Measurements from ENCODE around the gene TBCC.
A peak's percentile ranks its signal among the peaks of the same experiment; 100 is the strongest.
"Not testable (repeated sequence)": the region's sequence is repeated elsewhere in the genome, so short reads cannot be mapped to it uniquely, and the experiment has no call there.

The TBCC gene

DNA sequence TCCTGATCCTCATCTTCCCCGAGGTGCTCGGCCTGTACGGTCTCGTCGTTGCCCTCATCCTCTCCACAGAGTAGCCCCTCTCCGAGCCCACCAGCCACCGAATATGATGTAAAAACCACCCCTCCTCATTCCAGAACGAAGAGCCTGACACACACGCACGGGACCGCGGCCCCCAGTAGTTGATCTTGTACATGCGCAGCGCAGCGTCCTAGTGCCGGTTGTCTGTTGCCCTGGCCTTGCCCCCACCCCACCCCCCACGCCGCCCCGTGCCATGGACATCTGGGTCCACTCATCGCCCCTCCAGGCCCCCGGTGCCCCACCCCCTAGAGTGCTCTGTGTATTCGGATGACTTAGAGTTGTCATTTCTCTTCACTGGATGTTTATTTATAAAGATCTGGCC is 18.3 kb downstream of the TBCC start:
- no peak for DNase-seq

DNA sequence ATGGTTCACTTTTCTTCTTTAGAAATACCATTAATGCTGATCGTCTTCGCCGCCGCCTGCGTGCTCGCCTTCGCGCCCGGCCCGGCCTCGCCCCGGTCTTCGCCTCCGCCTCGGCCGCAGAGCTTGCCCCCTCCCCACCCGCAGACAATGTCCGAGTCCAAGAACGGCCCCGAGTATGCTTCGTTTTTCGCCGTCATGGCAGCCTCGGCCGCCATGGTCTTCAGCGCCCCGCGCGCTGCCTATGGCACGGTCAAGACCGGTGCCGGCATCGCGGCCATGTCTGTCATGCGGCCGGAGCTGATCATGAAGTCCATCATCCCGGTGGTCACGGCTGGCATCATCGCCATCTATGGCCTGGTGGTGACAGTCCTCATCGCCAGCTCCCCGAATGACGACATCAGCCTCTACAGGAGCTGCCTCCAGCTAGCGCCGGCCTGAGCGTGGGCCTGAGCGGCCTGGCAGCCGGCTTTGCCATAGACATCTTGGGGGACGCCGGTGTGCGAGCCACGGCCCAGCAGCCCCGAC is 18.8 kb downstream of the TBCC start:
- peak; percentile 64 for DNase-seq

DNA sequence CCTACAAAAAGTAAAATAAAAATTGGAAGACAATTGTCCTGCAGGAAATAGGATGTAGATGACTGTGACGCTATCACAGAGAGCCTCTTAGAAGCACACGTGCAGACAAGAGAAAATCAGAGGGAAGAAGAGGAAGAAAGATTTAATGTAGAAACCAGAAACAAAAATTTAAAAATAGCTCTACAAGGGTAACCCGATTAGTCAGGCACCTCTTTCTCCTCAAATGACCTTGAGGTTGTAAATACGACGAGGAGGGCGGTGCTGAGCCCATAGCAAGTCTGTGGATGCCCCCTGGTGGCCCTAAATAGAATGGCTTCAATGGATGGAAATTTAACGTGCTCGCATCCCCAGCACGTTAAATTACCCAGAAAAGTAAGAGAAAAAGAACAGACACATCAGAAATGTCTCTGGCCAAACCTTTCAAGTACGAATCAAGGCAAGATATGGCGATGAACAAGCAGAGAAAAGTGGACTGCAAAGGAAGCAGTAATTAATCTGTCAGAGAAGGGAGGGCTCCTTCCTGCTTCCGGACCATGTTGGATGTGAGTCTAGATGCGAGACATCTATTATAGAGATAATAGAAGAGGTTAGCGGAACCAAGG is 19.3 kb downstream of the TBCC start:
- peak; percentile 72 for DNase-seq

DNA sequence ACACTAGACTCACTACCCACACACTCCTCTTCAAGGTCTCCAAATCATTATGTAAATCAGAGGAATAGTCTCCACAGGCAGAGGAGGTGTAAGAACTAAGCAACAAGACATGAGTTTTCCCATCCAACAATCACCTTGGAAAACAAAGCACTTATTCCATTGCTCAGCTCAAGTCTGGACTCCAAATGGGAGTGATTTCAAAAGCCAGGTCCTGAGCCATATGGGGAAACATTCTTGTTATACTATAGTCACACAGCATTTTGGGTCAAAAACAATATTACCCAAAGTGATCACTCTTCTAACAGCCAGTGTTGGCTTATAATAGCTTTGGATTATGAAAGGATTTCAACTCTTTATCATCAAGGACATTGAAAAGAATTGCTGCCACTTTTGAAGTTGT is 19.9 kb downstream of the TBCC start:
- no peak for DNase-seq

DNA sequence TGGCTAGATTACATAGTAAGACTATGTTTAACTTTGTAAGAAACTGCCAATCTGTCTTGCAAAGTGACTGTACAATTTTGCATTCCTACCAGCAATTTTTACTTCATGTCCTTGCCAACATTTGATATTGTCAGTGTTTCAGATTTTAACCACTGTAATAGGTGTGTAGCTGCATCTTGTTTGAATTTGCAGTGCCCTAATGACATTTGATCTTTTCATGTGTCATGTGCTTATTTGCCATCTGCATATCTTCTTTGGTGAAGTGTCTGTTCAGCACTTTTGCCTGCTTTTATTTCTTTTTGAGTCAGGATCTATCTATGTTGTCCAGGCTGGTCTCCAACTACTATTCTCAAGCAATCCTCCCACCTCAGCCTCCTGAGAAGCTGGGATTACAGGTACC is 21.1 kb downstream of the TBCC start:
- DNase-seq, result no peak

DNA sequence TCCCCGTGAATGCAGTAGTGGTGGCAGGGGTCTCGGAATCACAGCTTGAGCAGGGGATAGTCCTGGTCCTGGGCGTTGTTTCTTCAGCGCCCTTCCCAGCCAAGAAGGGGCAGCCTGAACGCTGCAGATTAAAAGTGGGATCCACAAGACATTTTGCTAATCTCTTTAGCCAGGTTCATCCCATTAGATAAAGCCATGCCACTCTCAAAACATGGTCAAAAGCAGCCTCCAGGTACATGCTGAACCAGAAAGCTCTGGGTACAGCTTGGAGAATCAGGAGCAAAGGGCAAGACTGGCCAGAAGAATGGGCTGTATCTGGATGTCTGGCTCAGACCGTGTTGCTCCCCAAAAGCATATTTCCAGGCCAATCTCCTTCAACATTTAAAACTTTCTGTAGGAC is 23.4 kb downstream of the TBCC start, which contains the start of gene PRPH2:
Gene PRPH2 (minus strand): TSS at position 101 of the 400 bp plus-strand sequence. CDS start 263 bp downstream, outside the sequence.
- DNase-seq, result no peak

DNA sequence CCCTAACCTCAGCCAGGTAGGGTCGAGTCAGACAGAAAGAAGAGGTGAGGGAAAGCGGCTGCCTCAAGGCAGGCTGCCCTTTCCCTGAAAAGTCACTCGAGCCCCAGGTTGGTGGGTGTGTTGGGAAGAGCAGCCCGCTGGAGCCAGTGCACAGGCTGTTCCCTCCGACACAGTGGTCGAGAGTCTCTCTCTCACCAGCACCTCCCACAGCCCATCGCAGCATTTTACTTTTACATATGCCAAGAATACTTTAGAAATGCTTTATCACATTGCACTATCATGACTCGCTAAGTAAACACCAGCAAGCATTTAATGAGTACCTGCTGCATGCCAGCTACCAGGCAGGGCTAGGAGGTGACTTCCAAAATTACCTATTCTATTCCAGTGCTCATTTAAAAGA is 25.2 kb downstream of the TBCC start:
- no peak for DNase-seq

DNA sequence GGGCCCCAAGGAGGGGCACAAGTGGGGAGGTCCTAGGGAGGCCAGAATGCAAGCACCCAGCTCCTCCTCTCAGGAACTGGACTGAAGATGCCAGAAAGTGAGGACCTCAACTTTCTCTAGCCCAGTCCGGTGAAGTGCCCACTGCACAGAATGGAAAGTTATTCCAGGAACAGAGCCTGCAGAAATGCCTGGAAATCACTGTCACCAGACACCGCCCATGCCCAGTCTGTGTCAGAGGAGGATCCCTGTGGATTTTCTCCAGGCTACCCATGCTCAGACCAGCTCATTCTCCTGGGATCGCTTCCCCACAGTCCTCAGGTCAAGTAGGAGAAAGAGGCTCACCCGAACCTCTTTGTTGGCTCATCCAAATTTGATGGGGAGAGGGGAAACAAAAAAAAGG is 30.0 kb downstream of the TBCC start:
- no peak for DNase-seq

DNA sequence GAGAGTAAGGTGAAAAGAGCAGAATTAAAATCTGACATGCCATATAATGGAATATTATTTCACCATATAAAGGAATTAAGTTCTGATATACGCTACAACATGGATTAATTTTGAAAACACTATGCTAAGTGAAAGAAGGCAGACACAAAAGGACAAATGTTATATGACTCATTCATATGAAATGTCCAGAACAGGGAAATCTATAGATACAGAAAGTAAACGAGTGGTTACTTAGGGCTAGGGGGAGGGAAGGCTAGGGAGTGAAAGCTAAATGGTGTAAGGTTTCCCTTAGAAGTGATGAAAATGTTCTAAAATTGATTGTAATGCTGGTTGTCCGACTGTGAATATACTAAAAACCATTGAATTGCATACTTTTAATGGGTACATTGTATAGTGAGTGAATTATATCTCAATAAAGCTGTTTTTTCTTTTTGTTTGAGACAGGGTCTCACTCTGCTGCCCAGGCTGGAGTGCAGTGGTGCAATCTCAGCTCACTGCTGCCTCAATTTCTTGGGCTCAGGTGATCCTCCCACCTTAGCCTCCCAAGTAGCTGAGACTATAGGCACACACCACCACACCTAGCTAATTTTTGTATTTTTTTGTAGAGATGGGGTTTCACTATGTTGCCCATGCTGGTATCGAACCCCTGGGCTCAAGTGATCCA is 31.7 kb downstream of the TBCC start:
- no peak for DNase-seq

DNA sequence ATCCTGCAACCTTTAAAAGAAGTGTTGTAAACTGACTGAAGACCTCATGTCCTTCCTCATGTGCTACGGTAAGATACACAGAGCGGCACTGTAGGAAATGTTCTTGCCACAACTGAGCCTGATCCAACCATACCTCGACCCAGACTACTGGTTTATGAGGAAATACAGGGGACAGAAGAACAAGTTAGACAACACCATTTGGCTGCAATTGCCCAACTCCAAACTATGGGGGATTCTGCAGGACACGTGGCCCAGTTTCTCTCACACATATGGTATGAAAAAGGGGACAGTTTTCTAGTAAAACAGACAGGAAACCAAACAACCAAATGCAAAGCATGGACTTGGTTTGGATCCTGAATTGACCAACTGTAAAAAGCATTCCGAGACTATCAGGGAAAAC is 34.0 kb downstream of the TBCC start:
- DNase-seq, result no peak

DNA sequence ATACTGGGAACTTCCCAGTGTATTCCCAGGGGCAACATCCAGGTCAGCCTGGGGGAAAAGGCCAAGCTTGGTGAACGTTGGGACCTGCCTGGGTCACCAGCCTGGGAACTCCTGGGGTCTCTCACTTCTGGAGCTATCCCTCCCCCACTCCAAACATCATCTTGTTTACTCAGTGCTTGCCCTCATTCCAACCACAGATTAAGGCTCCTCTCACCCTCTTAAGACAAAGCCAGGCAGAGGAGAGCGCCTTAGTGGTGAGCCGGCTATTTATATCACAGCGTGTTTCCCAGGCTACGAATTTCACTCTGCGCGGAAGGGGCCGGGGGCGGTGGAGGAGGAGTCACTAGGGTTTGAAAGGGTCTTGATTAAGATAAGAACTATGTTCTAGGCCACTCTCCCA is 35.6 kb downstream of the TBCC start:
- no peak for DNase-seq

DNA sequence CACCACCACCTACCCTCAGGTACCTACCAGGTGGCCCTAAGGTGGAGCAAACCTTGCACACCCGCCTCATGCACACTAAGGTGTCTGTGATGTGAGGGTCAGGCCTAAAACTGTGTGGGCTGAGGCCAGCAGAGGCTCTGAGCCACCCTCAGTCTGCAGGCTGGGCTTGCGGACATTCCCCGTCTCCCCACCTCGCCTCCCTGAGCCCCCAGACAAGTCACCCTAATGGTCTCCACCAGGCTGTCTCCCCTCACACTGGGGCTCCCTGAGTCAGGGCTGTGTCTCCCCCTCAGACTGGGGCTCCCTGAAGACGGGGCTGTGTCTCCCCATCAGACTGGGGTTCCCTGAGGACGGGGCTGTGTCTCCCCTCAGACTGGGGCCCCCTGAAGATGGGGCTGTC is 36.0 kb downstream of the TBCC start:
- no peak for DNase-seq

DNA sequence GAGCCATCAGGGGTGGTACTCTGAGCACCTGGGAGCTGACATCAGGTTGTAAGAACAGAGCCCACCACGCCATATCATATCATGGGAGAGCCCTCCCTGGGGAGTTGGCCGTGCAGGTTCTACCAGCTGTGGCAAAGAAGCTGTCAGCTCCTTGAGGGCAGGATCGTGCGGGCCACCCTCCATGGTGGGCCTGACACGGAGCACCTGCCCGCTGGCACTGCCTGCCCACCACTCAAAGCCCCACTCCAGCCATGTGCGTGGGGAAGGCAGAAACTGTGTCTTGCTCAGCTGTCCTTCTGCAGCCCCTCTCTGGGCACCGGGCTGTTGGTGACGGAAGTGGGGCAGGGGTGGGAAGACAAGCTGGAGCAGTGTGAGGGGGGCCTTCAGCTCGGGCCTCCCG is 37.8 kb downstream of the TBCC start:
- no peak for DNase-seq

DNA sequence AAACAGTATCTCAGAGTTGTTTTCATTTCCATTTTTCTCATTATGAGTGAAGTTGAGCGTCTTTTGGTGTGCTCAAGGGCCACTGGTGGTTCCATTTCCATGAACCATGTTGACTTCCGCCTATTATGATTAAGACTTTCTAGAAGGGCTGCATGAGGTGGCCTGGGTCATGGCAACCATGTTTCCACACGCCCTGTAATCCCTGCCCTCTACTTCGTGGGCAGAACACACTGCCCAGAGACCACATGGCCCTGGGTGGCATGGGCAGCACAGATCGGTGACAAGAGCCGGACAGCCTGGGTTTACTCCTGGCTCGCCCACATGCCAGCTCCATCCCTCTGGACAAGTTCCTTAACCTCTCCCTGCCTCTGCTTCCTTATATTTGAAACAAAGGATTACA is 38.3 kb downstream of the TBCC start:
- DNase-seq, result no peak

DNA sequence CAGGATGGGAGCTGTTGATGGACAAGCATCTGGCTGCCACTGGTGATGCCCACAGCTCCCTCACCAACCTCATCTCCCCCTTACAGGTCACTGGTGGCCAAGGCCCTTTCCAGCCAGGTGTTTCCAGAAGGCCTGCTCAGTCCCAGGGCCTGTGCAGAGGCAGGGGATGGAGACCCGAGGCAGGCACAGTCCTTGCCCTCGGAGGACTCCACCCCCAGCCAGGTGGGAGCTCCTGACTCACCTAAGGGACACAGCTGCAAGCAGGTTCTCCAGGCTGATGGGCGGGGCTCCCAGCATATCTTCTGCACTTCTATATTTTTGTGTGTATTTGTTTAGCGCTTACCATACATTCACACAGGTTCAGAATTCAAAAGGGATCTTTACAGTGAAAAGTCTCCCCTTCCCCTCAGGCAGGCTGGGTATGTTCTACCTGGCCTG is 40.9 kb downstream of the TBCC start:
- no peak for DNase-seq

DNA sequence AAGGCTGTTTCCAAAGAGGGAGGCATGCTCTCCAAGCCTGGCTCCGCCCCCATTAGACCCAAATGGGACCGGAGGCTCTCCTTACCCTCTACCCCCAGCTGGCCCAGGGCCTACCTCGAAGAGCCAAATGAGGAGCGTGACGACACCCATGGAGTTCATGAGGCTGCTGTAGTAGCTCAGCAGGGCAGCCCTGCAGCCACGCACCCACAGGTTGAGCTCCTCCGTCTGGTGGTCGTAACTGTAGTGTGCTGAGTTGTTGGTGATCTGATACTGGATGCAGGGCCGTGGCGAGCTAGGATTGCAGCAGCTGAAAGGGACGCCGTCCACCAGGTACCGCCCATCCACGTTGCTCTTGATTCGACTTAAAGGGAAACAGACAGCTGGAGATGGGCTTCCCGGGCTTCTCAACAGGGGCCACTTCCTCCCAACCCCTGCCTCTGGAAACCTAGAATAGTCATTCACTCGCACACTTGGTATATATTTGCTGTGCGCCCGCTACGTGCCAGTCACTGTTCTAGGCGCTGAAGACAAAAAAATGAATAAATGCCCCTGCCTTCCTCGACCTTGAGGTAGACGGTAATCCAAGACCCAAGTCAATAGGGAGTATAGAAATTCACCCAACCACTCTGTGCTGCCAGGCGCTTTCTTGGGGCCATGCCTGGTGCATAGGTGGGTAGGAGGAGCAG is 41.5 kb downstream of the TBCC start:
- DNase-seq, result no peak

DNA sequence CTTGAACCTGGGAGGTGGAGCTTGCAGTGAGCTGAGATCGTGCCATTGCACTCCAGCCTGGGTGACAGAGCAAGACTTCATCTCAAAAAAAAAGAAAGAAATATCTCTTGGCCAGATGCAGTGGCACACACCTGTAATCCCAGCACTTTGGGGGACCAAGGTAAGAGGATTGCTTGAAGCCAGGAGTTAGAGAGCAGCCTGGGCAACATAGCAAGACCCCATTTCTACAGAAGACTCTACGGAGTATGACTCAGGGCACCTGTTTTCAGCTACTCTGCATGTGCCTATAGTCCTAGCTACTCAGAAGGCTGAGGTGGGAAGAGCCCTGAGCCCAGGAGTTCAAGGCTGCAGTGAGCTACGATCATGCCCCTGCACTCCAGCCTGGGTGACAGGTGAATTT is 43.1 kb downstream of the TBCC start:
- DNase-seq, result not testable (repeated sequence)

DNA sequence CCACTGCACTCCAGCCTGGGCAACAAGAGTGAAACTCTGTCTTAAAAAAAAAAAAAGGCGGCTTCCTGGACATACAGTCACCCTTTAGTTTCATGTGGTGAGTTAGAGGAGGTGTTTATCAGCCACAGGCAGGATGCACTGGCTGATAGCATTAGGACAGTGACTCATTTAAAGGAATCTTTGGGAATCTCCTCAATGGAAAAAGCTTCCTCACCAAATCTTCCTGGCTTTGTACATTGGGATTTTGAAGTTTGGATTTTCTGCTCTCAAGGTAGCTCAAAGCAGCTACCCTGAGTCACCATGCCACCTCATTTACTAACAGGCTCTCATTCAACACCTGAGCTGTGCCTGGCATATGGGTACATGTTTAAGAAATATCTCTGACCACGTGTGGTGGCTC is 43.7 kb downstream of the TBCC start:
- DNase-seq, result no peak

DNA sequence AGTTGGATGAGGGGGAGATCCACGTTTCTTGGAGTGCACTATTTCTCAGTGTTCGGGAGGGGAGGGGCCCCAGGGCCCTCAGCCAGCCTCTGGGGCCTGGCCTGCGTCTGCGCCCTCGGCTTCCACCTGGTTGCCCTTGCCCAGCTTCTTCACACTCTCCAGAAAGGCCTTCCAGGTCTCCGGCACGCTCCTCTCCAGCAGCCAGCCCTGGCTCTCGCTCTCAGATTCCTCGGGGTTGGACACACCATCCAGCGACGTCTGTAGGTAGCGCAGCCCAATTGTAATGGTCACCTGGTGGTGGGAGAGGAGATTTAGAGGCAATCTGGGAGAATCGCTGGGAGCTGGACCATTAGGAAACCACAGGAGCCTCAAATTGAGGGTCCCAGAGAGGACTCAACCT is 47.7 kb downstream of the TBCC start:
- DNase-seq, result no peak

DNA sequence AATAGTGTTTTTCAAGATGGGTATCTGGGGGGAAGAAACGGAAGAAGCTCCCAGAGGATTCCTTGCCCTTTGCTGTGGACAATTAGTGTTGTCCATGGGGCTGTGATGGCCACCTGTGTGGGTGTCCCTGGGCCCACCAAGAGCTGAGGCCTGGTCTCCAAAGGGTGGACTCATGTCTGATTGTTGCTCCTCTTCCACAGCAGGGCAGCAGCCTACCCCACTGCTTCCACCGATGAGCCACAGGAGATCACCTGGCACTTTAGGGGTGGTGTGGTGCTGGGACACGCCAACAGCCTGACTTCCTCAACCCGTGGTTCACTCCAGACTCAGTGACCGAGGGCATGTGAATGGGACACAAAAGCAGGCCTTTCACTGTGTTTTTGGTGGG is 48.6 kb downstream of the TBCC start:
- no peak for DNase-seq

DNA sequence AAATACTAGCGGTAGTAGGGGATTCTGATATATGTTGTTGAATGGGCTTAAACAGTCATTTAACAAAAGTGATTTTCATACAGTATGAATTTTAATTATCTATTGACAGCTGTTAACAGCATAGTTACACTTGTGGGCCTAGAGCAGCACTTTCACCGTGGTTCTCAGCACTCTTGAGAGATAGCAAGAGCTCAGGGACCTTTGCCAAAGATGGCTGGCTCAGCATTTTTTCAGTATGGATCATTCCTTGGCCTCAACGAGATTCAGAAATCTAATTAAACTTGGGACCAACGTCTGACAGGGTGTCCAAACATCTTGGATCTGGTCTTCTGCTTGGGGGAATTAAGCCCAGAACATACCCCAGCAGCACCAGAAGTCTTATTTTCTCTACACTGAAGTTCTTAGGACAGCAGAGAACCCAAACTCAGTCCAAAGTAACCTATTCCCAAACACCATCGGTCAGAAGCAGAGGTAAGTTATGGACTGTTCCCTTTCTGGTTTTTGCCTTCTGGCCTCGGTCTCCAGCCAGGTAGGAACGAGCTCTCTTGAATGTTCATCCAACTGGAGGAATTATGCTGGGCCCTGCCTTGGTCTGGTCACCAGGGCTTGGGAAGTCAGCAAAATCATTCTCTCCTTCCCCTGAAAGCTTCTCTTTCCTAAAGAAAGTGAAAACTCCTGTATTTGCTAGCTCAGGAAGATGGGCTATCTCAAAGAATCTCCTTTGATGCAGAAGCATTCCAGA is 49.2 kb downstream of the TBCC start:
- DNase-seq, result no peak

DNA sequence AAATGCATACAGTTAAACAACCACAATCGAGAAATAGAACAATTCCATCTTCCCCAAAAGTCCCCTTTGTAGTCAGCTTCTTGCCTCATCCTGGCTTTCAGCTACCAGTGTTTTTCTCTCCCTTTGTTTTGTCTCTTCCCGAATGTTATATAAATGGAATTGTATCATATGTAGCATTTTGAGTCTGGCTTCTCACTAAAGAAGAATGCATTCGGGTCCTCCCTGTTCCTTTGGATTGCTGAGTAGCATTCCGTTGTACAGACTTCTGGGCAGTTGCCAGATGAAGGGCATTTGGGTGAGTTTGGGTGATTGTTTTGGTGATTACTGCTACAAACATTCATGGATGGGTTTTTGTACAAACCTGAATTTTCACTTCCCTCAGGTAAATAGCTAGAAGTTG is 51.3 kb downstream of the TBCC start:
- DNase-seq, result no peak

All from activated CD8-positive, alpha-beta memory T cell treated with anti-CD3 and anti-CD28 coated beads, Interleukin-2, amount 50 U/mL, for 48 hours (primary cell).